ENCODE results near the gene ZNF530.

DNA sequence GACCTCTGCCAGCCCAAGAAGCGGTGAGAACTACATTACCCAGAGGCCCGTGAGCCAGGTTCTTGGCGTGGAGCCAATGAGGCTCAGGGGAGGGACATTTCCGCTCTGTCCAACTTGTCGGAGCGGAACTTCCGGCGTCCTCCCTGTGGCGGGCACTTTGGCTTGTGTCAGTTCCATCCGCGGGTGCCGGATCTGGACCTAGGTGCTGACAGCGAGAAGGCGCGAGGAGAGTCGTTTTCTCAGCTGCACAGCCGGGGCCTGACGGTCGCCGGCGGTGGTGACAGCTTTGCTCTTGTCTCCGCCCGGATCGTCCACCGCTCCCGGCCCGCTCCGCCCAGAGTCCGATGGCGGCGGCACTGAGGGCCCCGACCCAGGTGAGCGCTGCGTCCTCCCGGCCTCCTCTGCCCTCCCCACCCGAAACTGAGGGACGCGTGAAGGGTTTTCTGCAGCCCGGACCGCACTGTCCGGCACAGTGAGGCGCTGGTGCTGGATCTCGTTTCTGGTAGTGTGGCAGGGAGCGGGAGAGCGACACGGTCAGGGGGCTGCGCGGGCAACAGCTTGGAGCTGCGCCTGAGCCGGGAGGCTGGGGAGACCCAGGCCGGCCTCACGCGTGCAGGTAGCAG, at the start of gene ZNF530:
- TF ChIP-seq, protein P1, sequence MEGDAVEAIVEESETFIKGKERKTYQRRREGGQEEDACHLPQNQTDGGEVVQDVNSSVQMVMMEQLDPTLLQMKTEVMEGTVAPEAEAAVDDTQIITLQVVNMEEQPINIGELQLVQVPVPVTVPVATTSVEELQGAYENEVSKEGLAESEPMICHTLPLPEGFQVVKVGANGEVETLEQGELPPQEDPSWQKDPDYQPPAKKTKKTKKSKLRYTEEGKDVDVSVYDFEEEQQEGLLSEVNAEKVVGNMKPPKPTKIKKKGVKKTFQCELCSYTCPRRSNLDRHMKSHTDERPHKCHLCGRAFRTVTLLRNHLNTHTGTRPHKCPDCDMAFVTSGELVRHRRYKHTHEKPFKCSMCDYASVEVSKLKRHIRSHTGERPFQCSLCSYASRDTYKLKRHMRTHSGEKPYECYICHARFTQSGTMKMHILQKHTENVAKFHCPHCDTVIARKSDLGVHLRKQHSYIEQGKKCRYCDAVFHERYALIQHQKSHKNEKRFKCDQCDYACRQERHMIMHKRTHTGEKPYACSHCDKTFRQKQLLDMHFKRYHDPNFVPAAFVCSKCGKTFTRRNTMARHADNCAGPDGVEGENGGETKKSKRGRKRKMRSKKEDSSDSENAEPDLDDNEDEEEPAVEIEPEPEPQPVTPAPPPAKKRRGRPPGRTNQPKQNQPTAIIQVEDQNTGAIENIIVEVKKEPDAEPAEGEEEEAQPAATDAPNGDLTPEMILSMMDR (IDR thresholded peaks at IDR 0.05): no peak
- no peak for TF ChIP-seq EP300 (IDR thresholded peaks at IDR 0.05)

All from ovary (tissue), 3 donors.